Esophagus mucosa (tissue), 1 donor: ENCODE data around the gene ACP5. TPM values are rescaled to one million over a fixed set of nuclear protein-coding genes. Genes with fewer than 3 reads are reported as not detected.

Experiments used
- ATAC-seq: fragments of 200-7000 bp; cut with Tn5 transposase; one replicate; pipeline ENCODE4 v1.9.1; 2020
- total RNA-seq: library from RNA; stranded (reverse); gene quantifications from one replicate; pipeline ENCODE4 v1.2.4, GENCODE V29; 2023
- donor health status: DM: yes; HTN: yes; CAD: no.

ACP5 gene
- total RNA-seq, 1 donor from 2014 or later, result 34.6 TPM

- ATAC-seq, result no peak
Observed at GRCh38 chr19:11547929-11548700, 29.3 kb downstream of the ACP5 start.

GRCh38 chr19:11541238-11541637, 36.2 kb downstream of the ACP5 start:
- no peak for ATAC-seq

GRCh38 chr19:11540645-11541044, 36.8 kb downstream of the ACP5 start:
- ATAC-seq, result no peak

GRCh38 chr19:11539495-11540365, 37.7 kb downstream of the ACP5 start:
- ATAC-seq, result no peak

- no peak for ATAC-seq
Observed at GRCh38 chr19:11538232-11539036, 39.0 kb downstream of the ACP5 start, which contains the start of gene CNN1. Gene CNN1 (plus strand): TSS chr19:11538851. CDS start chr19:11538928, 77 bp downstream.

- ATAC-seq, result peak; percentile 78
Observed at GRCh38 chr19:11535792-11536595, 41.5 kb downstream of the ACP5 start.

- no peak for ATAC-seq
Observed at GRCh38 chr19:11534948-11535347, 42.5 kb downstream of the ACP5 start.

GRCh38 chr19:11534538-11534937, 42.9 kb downstream of the ACP5 start:
- ATAC-seq, result no peak

GRCh38 chr19:11530432-11530831, 47.0 kb downstream of the ACP5 start:
- ATAC-seq, result peak; percentile 40

- peak; percentile 98 for ATAC-seq
Observed at GRCh38 chr19:11528551-11529341, 48.7 kb downstream of the ACP5 start, which contains the start of gene ECSIT. Gene ECSIT (minus strand): TSS chr19:11529134. CDS start chr19:11519170, 9,964 bp downstream.

Other genes with a start within 250 kb of the ACP5 start
- 141 TPM for gene RAB3D, start 238.0 kb downstream of the ACP5 start, total RNA-seq
- gene TMEM205, start 231.4 kb downstream of the ACP5 start, total RNA-seq, result 45.1 TPM
- gene CCDC159, start 231.1 kb downstream of the ACP5 start, total RNA-seq, result 7.4 TPM
- gene PLPPR2, start 222.2 kb downstream of the ACP5 start, total RNA-seq, result 7.3 TPM
- 2.5 TPM for gene SWSAP1, start 203.0 kb downstream of the ACP5 start, total RNA-seq
- 0.48 TPM for gene EPOR, start 193.3 kb downstream of the ACP5 start, total RNA-seq
- gene RGL3, start 158.3 kb downstream of the ACP5 start, total RNA-seq, result 0.64 TPM
- gene ODAD3, start 142.5 kb downstream of the ACP5 start, total RNA-seq, result not detected
- 161 TPM for gene PRKCSH, start 142.0 kb downstream of the ACP5 start, total RNA-seq
- gene ELAVL3, start 96.6 kb downstream of the ACP5 start, total RNA-seq, result not detected
- 5.0 TPM for gene ZNF653, start 71.8 kb downstream of the ACP5 start, total RNA-seq
- gene ECSIT, start 48.5 kb downstream of the ACP5 start, total RNA-seq, result 32.8 TPM
- 8.3 TPM for gene CNN1, start 38.8 kb downstream of the ACP5 start, total RNA-seq
- 34.9 TPM for gene ELOF1, start 18.4 kb downstream of the ACP5 start, total RNA-seq
- 4.1 TPM for gene ZNF627, start 19.8 kb upstream of the ACP5 start, total RNA-seq
- gene ZNF823, start 161.3 kb upstream of the ACP5 start, total RNA-seq, result 8.4 TPM
- gene ZNF441, start 189.4 kb upstream of the ACP5 start, total RNA-seq, result 2.2 TPM
- gene ZNF491, start 220.9 kb upstream of the ACP5 start, total RNA-seq, result 0.20 TPM
- 15.4 TPM for gene ZNF440, start 236.6 kb upstream of the ACP5 start, total RNA-seq